ENCODE data around the gene ZEB2. TPM values are rescaled to one million over a fixed set of nuclear protein-coding genes. Genes with fewer than 3 reads are reported as not detected.

Gene ZEB2
- total RNA-seq, 1 experiment from 2014 or later = 28.2 TPM

GRCh38 chr2:144474017-144474416, 45.9 kb downstream of the ZEB2 start:
- H3K27ac Mint-ChIP-seq (ENCODE audit: low read depth, unreplicated experiment) = no peak overlapping the region
- no peaks in the 10 kb centered on the region for H3K27me3 Mint-ChIP-seq (ENCODE audit: insufficient read depth, unreplicated experiment)
- intact Hi-C loops (cut with micrococcal nuclease) = no loop called here
- peaks cover 15% of the 10 kb centered on the region for H3K4me1 Mint-ChIP-seq (ENCODE audit: insufficient read depth, unreplicated experiment)
- H3K4me3 Mint-ChIP-seq (ENCODE audit: unreplicated experiment) = no peak overlapping the region
- H3K9me3 Mint-ChIP-seq (ENCODE audit: unreplicated experiment) = no peaks in the 10 kb centered on the region
- ChIA-PET POLR2A (interaction anchor here (1.0 kb wide), 1 partner anchor 9 kb away, joined by 4 read pairs; no protein-coding TSS in a partner anchor), CTCF (interaction anchor here (0.6 kb wide), 1 partner anchor 18 kb away, joined by 3 read pairs; no protein-coding TSS in a partner anchor)
- H3K36me3 Mint-ChIP-seq (ENCODE audit: insufficient read depth, unreplicated experiment) = no peaks in the 10 kb centered on the region
- no TSS peak for BruUV-seq (replicated peaks)
- TF ChIP-seq, protein P1, sequence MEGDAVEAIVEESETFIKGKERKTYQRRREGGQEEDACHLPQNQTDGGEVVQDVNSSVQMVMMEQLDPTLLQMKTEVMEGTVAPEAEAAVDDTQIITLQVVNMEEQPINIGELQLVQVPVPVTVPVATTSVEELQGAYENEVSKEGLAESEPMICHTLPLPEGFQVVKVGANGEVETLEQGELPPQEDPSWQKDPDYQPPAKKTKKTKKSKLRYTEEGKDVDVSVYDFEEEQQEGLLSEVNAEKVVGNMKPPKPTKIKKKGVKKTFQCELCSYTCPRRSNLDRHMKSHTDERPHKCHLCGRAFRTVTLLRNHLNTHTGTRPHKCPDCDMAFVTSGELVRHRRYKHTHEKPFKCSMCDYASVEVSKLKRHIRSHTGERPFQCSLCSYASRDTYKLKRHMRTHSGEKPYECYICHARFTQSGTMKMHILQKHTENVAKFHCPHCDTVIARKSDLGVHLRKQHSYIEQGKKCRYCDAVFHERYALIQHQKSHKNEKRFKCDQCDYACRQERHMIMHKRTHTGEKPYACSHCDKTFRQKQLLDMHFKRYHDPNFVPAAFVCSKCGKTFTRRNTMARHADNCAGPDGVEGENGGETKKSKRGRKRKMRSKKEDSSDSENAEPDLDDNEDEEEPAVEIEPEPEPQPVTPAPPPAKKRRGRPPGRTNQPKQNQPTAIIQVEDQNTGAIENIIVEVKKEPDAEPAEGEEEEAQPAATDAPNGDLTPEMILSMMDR (IDR thresholded peaks at IDR 0.05; ENCODE audit: unreplicated experiment) = no peak
- no peak for DNase-seq (ENCODE audit: unreplicated experiment)

DNA sequence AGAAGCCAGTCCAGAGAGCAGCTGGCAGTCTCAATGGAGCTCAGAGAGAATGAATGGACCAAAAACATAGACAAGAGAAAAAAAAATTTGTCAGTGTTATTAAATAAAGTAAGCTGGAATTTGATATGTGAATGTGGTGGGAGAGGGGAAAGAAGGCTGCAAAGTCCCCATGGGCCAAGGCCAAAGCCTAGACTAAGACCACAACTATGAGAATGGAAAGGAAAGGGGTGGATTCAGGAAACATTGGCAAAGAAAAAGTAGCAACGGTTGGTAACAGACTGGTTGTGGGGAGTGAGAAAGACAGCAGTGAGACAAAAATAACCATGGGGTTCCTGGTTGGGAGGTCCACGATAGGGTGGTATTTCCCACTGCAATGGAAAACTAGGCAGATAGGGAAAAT, 47.0 kb downstream of the ZEB2 start:
- no peaks in the 10 kb centered on the region for H3K36me3 Mint-ChIP-seq (ENCODE audit: insufficient read depth, unreplicated experiment)
- H3K27me3 Mint-ChIP-seq (ENCODE audit: insufficient read depth, unreplicated experiment) = no peaks in the 10 kb centered on the region
- POLR2A ChIA-PET = no interaction called here
- H3K9me3 Mint-ChIP-seq (ENCODE audit: unreplicated experiment) = no peaks in the 10 kb centered on the region
- CTCF ChIA-PET = no interaction called here
- intact Hi-C loops (cut with micrococcal nuclease) = no loop called here
- H3K27ac Mint-ChIP-seq (ENCODE audit: low read depth, unreplicated experiment) = no peak overlapping the region
- BruUV-seq (replicated peaks) = no TSS peak
- H3K4me1 Mint-ChIP-seq (ENCODE audit: insufficient read depth, unreplicated experiment) = peaks cover 15% of the 10 kb centered on the region
- no peak overlapping the region for H3K4me3 Mint-ChIP-seq (ENCODE audit: unreplicated experiment)
- DNase-seq (ENCODE audit: unreplicated experiment) = no peak
- TF ChIP-seq, protein P1 (IDR thresholded peaks at IDR 0.05; ENCODE audit: unreplicated experiment) = no peak

GRCh38 chr2:144472046-144472412, 47.9 kb downstream of the ZEB2 start:
- no peak overlapping the region for H3K27ac Mint-ChIP-seq (ENCODE audit: low read depth, unreplicated experiment)
- no peak overlapping the region for H3K4me3 Mint-ChIP-seq (ENCODE audit: unreplicated experiment)
- BruUV-seq (replicated peaks) = no TSS peak
- no peaks in the 10 kb centered on the region for H3K9me3 Mint-ChIP-seq (ENCODE audit: unreplicated experiment)
- TF ChIP-seq, protein P1 (IDR thresholded peaks at IDR 0.05; ENCODE audit: unreplicated experiment) = no peak
- no peak for DNase-seq (ENCODE audit: unreplicated experiment)
- intact Hi-C loops (cut with micrococcal nuclease) = no loop called here
- H3K36me3 Mint-ChIP-seq (ENCODE audit: insufficient read depth, unreplicated experiment) = no peaks in the 10 kb centered on the region
- H3K4me1 Mint-ChIP-seq (ENCODE audit: insufficient read depth, unreplicated experiment) = peaks cover 9% of the 10 kb centered on the region
- CTCF ChIA-PET = no interaction called here
- H3K27me3 Mint-ChIP-seq (ENCODE audit: insufficient read depth, unreplicated experiment) = no peaks in the 10 kb centered on the region
- POLR2A ChIA-PET = interaction anchor here (0.7 kb wide), 1 partner anchor 342 kb away, joined by 3 read pairs; no protein-coding TSS in a partner anchor

DNA sequence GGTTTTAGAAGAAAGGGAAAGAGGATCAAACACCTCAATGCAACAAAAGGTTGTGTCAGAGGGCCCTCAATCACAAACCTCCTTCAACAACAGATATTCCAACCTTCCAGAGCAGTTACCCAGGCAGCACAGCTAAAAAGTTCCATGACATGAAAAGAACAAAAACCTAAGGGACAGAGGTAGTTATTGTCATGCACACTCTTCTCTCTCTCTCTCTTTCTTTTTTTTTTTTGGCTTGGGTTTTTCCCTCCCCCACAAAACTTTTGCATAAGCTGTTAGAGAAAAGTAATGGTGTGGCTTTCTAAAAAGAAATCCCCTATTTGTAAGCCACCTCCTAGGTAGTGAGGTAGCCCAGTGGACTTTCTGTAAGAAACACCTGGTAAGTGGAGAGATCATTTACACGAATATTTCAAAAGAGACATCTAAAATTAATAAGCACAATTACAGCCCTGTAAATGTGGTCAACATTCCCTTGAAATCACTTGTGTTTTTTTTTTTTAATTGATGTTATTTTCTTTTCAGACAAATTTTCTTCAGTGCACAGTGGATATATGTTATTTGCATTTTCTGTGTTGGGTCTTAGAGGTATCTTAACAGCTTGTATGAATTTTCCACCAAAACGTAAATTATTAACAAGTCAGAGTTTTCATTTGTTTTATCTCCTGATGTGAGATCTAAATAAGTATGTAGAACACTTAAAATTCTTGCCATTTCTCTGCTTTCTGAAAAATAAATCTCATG, 48.4 kb downstream of the ZEB2 start:
- Mint-ChIP-seq H3K27ac (ENCODE audit: low read depth, unreplicated experiment) (no peak overlapping the region), H3K9me3 (ENCODE audit: unreplicated experiment) (no peaks in the 10 kb centered on the region), H3K27me3 (ENCODE audit: insufficient read depth, unreplicated experiment) (no peaks in the 10 kb centered on the region), H3K36me3 (ENCODE audit: insufficient read depth, unreplicated experiment) (no peaks in the 10 kb centered on the region), H3K4me3 (ENCODE audit: unreplicated experiment) (no peak overlapping the region), H3K4me1 (ENCODE audit: insufficient read depth, unreplicated experiment) (peaks cover 8% of the 10 kb centered on the region)
- TF ChIP-seq, protein P1 (IDR thresholded peaks at IDR 0.05; ENCODE audit: unreplicated experiment) = no peak
- no TSS peak for BruUV-seq (replicated peaks)
- intact Hi-C loops (cut with micrococcal nuclease) = no loop called here
- ChIA-PET POLR2A (interaction anchor here (0.7 kb wide), 3 partner anchors 58 to 342 kb away, joined by 3 to 4 read pairs (median 3); no protein-coding TSS in a partner anchor), CTCF (interaction anchor here (0.6 to 1.2 kb wide), 3 partner anchors 12 to 522 kb away, joined by 3 to 8 read pairs (median 3); no protein-coding TSS in a partner anchor)
- no peak for DNase-seq (ENCODE audit: unreplicated experiment)
